GM12892 (cell line): ENCODE results near the gene SMLR1.

Experiments
- POLR2A ChIP-seq: IDR thresholded peaks from 2 replicates; pipeline ENCODE4 v1.6.1; 2011; ENCODE audit warnings: low read depth, low read length, control low read depth
- POLR2AphosphoS5 ChIP-seq: IDR thresholded peaks from 2 replicates; pipeline ENCODE4 v1.6.1; 2011; ENCODE audit warnings: low read depth, low read length, control low read depth

- TF ChIP-seq POLR2A (no peak), POLR2AphosphoS5 (no peak)
Observed at GRCh38 chr6:130824978-130825694, 2.1 kb upstream of the SMLR1 start.
